IPS-18c (cell line): ENCODE results near the gene C11orf87.

Experiments used
- H3K4me3 ChIP-seq: 2 replicates; pipeline ENCODE4 v1.7.0; 2013; ENCODE audit warnings: low read depth, mild to moderate bottlenecking, low read length, moderate library complexity; ENCODE audit not compliant: insufficient read depth
- H3K9me3 ChIP-seq: one replicate; pipeline ENCODE4 v1.6.1; 2013; ENCODE audit warnings: mild to moderate bottlenecking, low read length, moderate library complexity; ENCODE audit not compliant: control insufficient read depth, insufficient read depth

The C11orf87 gene

GRCh38 chr11:109432105-109432504 lies 10.1 kb downstream of the C11orf87 start:
- H3K9me3 ChIP-seq, result no peaks in the 10 kb centered on the region
- H3K4me3 ChIP-seq, result no peak overlapping the region

GRCh38 chr11:109433753-109434256 lies 11.8 kb downstream of the C11orf87 start:
- H3K9me3 ChIP-seq, result no peaks in the 10 kb centered on the region
- H3K4me3 ChIP-seq, result no peak overlapping the region

- H3K9me3 ChIP-seq, result no peaks in the 10 kb centered on the region
- no peak overlapping the region for H3K4me3 ChIP-seq
Measured at GRCh38 chr11:109435121-109435742, 13.2 kb downstream of the C11orf87 start.

- no peaks in the 10 kb centered on the region for H3K9me3 ChIP-seq
Measured at GRCh38 chr11:109439684-109440083, 17.7 kb downstream of the C11orf87 start.

GRCh38 chr11:109443052-109443451 lies 21.1 kb downstream of the C11orf87 start:
- no peaks in the 10 kb centered on the region for H3K9me3 ChIP-seq
- H3K4me3 ChIP-seq, result no peak overlapping the region

More at GRCh38 chr11:109439684-109440083, 17.7 kb downstream of the C11orf87 start:
- H3K4me3 ChIP-seq, result no peak overlapping the region

GRCh38 chr11:109454857-109455256 lies 32.9 kb downstream of the C11orf87 start:
- Histone ChIP-seq H3K4me3 (no peak overlapping the region), H3K9me3 (no peaks in the 10 kb centered on the region)
